Fibroblast of skin of left biceps (primary cell): Measurements from ENCODE around the gene RRM2.
"Not testable (repeated sequence)": the region's sequence is repeated elsewhere in the genome, so short reads cannot be mapped to it uniquely, and the experiment has no call there.

Experiments
- DNase-seq, 2 experiments: peaks; one replicate each; pipeline ENCODE4 v3.0.0-alpha.2; 2013; ENCODE audit warnings: low read depth in 2 of 2

RRM2 gene

GRCh38 chr2:10091182-10091888, 31.2 kb upstream of the RRM2 start:
- DNase-seq: no peak

DNA sequence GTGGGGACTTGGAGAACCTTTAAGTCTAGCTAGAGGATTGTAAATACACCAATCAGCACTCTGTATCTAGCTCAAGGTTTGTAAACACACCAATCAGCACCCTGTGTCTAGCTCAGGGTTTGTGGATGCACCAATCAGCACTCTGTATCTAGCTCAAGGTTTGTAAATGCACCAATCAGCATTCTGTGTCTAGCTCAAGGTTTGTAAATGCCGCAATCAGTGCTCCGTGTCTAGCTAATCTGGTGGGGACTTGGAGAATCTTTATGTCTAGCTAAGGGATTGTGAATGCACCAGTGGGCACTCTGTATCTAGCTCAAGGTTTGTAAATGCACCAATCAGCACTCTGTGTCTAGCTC, 30.7 kb upstream of the RRM2 start:
- not testable (repeated sequence) for DNase-seq

DNA sequence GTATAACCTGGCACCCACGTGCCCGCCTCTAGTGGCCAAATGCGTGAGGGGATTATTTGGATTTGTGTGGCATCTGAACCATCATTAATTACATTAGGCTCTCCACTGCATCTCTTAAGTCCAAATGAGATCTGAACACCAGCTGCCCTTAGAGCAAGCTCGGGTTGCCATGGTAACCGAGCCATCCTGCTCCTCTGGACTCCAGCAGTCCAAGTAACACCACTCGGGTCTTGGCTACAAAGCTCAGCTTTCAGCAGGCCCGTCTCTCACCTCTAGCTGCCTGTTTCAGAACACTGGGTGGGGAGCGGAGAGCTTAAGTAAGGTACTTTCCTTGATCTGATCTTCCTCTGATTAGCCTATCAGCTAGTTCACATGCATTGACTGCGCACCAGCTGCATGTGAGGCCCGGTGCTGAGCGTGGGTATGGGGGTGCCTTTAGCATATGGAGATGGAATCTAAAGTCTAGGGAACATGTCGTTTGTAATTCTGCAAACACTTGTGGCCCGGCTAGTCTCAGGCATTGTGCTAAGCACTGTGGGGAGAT, 28.2 kb upstream of the RRM2 start:
- DNase-seq: no peak

DNA sequence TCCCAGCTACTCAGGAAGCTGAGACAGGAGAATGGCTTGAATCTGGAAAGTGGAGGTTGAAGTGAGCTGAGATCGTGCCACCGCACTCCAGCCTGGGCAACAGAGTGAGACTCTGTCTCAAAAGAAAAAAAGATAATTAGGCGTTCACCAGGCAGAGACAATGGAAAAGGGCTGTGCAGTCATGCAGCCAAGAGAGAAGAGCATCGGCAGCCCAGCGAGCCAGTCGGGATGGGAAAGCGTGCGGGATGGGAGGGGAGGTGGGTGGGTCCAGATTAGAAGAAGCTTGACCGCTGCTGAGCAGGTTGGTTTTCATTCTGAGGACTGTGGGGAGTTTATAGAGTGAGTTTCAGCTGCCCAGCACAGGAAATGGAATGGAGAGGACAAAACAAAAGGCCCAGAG, 27.4 kb upstream of the RRM2 start:
- no peak for DNase-seq

DNA sequence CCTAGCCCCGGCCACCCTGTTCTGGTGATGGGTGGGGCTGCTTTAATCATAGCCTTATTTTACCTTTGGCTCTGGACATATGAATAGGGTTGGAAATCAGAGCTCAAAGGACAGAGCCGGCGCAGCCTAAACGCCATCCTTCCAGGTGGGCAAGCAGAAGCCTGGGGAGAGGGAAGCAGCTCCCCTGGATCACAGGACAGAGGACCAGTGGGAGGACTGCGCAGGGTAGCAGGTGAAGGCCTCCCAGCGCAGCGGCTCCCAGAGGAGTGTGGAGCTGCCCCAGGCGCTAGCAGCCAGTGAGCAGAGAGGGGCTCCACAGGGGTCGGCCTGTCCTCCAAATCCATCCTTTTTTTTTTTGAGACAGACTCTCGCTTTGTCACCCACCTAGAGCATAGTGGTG, 25.9 kb upstream of the RRM2 start:
- no peak for DNase-seq

GRCh38 chr2:10097352-10098148, 25.0 kb upstream of the RRM2 start:
- no peak for DNase-seq

DNA sequence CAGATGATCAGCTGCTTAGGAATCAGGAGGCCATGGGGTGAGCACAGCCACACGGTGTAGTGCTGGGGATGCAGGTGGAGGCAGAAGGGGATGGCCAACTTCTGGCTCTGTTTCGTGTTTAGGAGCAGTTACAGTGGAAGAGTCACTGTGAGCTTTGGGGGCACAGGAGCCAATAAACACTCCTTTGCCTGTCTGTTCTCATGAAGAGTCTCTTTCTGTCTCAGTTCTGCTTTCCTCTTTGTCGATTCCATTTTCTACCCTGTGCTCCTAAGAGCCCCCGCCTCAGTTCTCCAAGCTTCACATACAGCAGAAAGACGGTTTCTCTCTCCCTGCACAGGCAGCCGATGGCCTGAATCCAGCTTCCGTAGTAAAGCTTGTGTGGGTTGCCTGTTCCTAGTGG, 21.0 kb upstream of the RRM2 start:
- DNase-seq: no peak

DNA sequence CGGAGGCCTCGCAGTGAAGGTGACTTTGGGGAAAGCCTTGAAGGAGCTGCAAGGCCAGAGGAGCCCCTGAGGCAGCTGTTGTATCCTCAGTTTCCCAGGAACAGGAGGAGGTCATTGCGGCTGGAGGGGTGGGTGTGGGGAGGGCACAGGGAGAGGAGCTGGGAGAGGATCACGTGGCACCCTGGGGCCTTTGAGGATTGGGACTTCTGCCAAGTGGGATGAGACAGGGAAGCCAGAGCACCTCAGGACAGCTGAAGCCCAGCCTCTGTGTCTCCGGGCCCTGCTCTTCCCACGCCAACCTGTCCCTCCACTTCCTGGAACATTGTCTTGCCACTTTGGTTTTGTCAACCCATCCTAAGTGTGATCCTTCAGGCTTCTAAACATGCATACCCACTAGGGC, 19.4 kb upstream of the RRM2 start:
- no peak for DNase-seq

DNA sequence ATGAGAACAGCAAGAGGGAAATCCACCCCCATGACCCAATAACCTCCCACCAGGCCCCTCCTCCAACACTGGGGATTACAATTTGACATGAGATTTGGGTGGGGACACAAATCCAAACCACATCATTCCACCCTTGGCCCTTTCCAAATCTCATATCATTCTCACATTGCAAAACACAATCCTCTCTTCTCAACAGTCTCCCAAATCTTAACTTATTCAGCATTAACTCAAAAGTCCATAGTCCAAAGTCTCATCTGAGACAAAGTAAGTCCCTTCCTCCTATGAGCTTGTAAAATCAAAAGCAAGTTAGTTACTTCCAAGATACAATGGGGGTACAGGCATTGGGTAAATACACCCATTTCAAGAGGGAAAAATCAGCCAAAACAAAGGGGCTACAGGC, 17.6 kb upstream of the RRM2 start:
- DNase-seq: not testable (repeated sequence)

DNA sequence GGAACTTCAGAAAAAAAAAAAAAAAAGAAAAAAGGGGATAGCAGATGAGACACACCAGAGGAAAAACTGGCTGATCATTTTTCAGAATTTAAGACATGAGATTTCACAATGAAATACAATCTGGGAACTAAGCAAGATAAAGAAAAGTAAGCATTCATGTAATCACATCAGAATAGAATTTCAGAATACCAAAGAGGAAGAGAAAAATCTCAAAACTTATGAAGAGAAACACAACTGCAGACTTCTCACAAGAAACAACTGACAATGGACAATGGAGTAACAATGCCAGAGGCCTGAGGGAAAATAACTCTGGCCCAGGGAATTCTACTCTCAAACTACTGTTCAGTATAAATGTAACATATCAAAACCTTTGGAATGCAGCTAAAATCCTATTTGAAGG, 13.2 kb upstream of the RRM2 start:
- DNase-seq: no peak

DNA sequence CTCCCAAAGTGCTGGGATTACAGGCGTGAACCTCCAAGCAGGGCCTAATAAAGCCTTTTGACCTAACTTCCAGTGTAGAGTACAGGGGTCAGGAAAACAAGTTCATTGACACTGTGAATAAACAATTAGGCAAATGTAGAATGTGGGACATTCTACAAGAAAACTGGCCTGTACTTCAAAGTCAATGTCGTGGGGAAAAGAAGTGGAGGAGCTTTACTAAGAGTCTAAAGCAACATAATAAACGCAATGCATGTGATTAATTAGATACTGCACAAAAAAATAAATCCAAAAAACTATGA, 3.6 kb upstream of the RRM2 start:
- no peak for DNase-seq

DNA sequence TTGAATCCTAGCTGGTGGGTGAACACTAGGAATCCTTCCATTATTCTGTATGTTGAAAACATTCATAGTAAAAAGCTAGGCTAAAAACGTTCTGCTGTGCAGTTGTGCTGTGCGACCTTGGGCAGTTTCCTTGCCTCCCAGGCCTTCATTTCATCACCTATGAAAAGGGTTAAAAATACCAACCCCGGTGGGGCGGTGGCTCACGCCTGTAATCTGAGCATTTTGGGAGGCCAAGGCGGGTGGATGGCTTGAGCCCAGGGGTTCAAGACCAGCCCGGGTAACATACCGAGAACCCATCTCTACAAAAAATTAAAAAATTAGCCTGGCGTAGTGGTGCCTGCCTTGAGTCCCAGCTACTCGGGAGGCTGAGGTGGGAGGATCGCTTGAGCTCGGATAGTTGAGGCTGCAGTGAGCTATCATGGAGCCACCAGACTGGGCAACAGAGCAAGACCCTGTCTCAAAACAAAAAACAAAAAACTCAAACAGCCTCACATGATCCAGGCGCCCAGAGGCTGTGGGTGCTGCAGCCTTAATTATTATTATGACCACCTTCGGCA, 2.9 kb upstream of the RRM2 start:
- no peak for DNase-seq

- DNase-seq: peak; percentile 66 to 67
Measured at GRCh38 chr2:10120158-10120876, 2.2 kb upstream of the RRM2 start.

DNA sequence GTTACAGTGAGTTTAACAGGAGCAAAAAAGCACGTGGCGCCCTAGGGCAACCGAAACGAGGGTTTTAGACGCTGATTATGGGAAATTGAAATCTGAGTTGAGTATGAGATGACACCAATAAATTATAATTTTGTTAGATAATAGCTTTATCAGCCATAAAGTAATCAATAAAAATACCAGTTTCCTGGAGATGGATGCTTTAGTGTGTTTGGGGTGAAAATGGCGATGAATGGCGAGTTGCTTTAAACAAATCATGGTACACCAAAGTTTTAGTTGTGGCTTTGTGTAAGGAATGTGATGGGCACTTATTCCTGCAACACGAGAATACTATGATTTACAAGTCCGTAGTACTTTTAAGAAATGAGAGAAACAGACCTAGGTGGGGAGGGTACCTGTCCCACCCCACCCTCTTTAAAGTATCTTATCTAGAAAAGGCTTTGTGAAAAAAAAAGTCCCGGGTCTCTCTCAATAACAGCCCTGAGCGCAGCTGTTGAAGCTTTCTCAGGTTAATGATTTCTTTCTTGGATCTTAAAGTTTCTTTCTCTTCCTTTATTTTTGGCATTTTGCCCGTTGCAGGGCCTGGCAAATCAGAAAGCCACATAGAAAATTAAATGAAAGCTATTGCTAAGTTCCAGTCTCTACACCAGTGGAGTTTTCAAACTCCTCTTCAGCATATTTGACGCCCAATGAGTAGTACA, 1.5 kb upstream of the RRM2 start:
- no peak for DNase-seq

- DNase-seq: no peak
Measured at GRCh38 chr2:10123281-10123680, 742 bp downstream of the RRM2 start.

DNA sequence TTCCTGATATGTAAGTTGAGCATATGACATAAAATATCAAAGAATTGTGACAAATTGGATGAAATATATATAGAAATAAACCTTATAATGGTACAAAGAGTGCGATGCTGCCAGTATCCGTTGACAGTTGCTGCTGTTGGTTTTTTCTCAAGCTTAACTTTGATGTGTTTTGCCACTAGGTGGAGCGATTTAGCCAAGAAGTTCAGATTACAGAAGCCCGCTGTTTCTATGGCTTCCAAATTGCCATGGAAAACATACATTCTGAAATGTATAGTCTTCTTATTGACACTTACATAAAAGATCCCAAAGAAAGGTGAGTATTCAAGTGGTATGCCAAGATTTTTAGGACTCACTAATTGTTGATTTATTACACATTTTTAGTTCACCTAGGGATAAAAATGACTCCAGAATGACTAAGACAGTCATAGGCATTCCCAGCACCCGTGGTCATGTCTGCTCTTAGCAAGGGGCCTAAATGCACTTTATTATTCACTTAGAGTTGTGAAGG, 2.1 kb downstream of the RRM2 start:
- DNase-seq: peak in 1 of 2 experiments; percentile 45

DNA sequence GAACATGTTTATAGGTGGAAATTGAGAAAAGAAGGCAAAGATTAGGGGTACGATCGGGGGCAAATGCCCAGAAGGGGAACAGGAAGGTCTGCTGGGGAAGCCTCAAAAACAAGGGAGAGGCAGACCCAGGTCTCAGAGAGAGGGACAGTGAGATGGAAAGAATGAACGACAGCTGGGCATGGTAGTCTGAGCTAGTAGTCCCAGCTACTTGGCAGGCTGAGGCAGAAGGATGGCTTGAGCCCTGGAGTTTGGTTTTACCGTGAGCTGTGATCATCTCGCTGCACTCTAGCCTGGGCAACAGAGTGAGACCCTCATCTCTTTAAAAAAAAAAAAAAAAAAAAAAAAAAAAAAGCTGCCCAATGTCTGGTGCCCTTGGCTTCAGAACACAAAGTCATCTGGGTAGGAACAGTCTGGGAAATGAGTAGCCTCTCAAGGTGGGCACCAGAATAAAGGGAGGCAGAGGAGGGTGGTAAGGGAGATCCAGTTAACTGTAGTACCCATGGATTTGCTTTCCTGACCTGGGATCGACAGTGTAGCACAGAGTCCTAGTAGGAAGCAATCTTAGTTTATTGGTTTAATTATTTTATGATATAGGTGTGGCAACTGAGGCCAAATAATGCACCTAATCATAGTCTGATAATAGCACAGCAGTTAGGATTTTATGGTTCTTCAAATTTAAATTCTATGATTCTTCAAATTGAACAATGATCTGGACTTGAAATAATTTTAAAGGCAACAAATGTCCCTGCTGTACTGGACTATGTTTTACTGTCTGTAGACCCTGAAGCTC, 3.5 kb downstream of the RRM2 start:
- DNase-seq: no peak

GRCh38 chr2:10126632-10127026, 4.1 kb downstream of the RRM2 start:
- DNase-seq: no peak

- no peak for DNase-seq
Measured at GRCh38 chr2:10128420-10128819, 5.9 kb downstream of the RRM2 start.

DNA sequence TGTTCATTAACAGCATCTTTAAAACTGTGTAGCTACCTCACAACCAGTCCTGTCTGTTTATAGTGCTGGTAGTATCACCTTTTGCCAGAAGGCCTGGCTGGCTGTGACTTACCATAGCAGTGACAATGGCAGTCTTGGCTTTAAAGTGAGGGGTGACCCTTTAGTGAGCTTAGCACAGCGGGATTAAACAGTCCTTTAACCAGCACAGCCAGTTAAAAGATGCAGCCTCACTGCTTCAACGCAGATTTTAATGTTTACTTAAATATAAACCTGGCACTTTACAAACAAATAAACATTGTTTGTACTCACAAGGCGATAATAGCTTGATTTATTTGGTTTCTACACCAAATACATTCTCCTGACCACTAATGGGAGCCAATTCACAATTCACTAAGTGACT, 7.0 kb downstream of the RRM2 start:
- no peak for DNase-seq

GRCh38 chr2:10132043-10132575, 9.6 kb downstream of the RRM2 start:
- no peak for DNase-seq
